ENCODE results near the gene CPSF4.

GRCh38 chr7:99418260-99418659 is 20.5 kb upstream of the CPSF4 start:
- TF ChIP-seq POLR2AphosphoS5 (IDR thresholded peaks at IDR 0.05) = no peak
- no peak for TF ChIP-seq CTCF (IDR thresholded peaks at IDR 0.05)
